GM19193 (cell line): ENCODE data around the gene PIP5K1C.

Experiments used
- POLR2A ChIP-seq: IDR thresholded peaks from 4 replicates; pipeline ENCODE4 v1.6.1; 2011; ENCODE audit not compliant: insufficient read depth, insufficient read length; ENCODE audit errors: extremely low read depth

The PIP5K1C gene

GRCh38 chr19:3614858-3615505 lies 85.3 kb downstream of the PIP5K1C start:
- TF ChIP-seq POLR2A, result no peak

- no peak for TF ChIP-seq POLR2A
These were observed 86.2 kb downstream of the PIP5K1C start for GRCh38 chr19:3613818-3614661.

- TF ChIP-seq POLR2A, result no peak
These were observed 87.1 kb downstream of the PIP5K1C start for GRCh38 chr19:3612901-3613741.

DNA sequence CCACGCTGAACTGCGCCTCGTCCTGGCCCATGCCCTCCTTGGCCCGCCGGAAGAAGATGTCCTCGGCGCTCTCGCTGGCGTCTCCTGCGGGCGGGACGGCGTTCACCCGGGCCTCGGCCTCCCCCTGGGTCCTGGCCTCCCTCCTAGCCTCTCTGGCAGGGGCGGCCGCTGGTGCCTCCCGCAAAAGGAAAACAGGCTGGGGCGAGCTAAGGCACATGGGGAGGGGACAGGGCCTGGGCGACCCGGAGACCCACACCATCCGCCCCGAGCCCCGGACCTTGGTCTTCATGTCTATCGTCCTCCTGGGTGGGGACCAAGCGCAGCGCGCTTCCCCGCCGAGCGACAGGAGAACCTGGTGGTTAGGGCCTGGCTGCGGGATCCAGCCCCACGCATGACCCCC lies 87.9 kb downstream of the PIP5K1C start:
- no peak for TF ChIP-seq POLR2A

GRCh38 chr19:3611841-3612240 lies 88.4 kb downstream of the PIP5K1C start:
- no peak for TF ChIP-seq POLR2A

GRCh38 chr19:3610745-3611717 lies 89.2 kb downstream of the PIP5K1C start:
- no peak for TF ChIP-seq POLR2A

- no peak for TF ChIP-seq POLR2A
These were observed 90.2 kb downstream of the PIP5K1C start for GRCh38 chr19:3609779-3610719.

- no peak for TF ChIP-seq POLR2A
These were observed 91.4 kb downstream of the PIP5K1C start for GRCh38 chr19:3608750-3609322.

- no peak for TF ChIP-seq POLR2A
These were observed 92.1 kb downstream of the PIP5K1C start for GRCh38 chr19:3608079-3608641.

GRCh38 chr19:3607303-3608078 lies 92.8 kb downstream of the PIP5K1C start:
- no peak for TF ChIP-seq POLR2A

DNA sequence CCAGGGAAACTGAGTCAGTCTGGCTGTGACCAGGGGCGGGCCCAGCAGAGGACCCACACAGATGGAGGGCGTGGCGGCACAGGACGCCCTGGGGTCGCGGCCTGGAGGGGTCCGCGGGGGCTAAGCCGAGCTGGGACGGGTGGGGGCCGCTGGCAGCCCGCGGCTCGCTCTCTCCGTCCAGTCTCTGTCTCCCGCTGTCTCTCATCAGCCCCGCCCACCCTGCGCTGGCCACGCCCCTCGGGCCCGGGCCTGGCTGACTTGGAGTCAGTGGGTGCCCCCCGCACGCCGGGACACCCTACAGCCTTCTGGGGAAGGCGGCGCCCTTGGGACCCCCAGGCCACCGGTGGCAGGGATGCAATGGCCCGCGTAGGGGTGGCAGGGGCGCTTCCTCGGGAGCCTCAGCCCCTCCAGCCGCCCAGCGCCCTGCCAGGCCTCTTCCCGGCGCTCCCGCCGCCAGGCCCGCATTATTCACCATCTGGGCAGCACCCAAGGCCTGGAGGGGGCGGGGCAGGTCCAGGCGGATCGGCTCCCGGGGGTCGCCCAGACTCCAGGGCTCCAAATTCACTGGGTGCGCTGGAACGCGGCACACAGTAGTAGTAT lies 93.5 kb downstream of the PIP5K1C start, which contains the start of gene TBXA2R:
TSS of gene TBXA2R (minus strand) at position 186 of the 600 bp plus-strand sequence. CDS start 6,241 bp downstream, outside the sequence.
- no peak for TF ChIP-seq POLR2A
